Activated effector memory CD4-positive, alpha-beta T cell treated with Interleukin-2 at 50 U/mL for 16 hours (primary cell): ENCODE data around the gene SLC13A3.

Experiments used
- DNase-seq: peaks from one replicate; pipeline ENCODE4 v3.0.0-alpha.2; 2020

The SLC13A3 gene

GRCh38 chr20:46649965-46650542 is 1.2 kb downstream of the SLC13A3 start:
- no peak for DNase-seq

GRCh38 chr20:46649650-46649949 is 1.7 kb downstream of the SLC13A3 start:
- DNase-seq: no peak

GRCh38 chr20:46648903-46649649 is 2.2 kb downstream of the SLC13A3 start:
- DNase-seq: no peak

GRCh38 chr20:46647469-46647868 is 3.8 kb downstream of the SLC13A3 start:
- no peak for DNase-seq

- DNase-seq: no peak
Observed at GRCh38 chr20:46646659-46647380, 4.4 kb downstream of the SLC13A3 start.

GRCh38 chr20:46646122-46646521 is 5.1 kb downstream of the SLC13A3 start:
- DNase-seq: no peak

- no peak for DNase-seq
Observed at GRCh38 chr20:46644733-46645132, 6.5 kb downstream of the SLC13A3 start.

- no peak for DNase-seq
Observed at GRCh38 chr20:46644160-46644559, 7.1 kb downstream of the SLC13A3 start.

GRCh38 chr20:46642969-46643343 is 8.3 kb downstream of the SLC13A3 start:
- no peak for DNase-seq

- no peak for DNase-seq
Observed at GRCh38 chr20:46642265-46642968, 8.8 kb downstream of the SLC13A3 start.

GRCh38 chr20:46641424-46641823 is 9.8 kb downstream of the SLC13A3 start:
- no peak for DNase-seq

- DNase-seq: no peak
Observed at GRCh38 chr20:46640536-46641311, 10.5 kb downstream of the SLC13A3 start.

GRCh38 chr20:46640044-46640443 is 11.2 kb downstream of the SLC13A3 start:
- no peak for DNase-seq

- no peak for DNase-seq
Observed at GRCh38 chr20:46639587-46639986, 11.7 kb downstream of the SLC13A3 start.

- no peak for DNase-seq
Observed at GRCh38 chr20:46638898-46639274, 12.4 kb downstream of the SLC13A3 start.

GRCh38 chr20:46638134-46638897 is 12.9 kb downstream of the SLC13A3 start:
- no peak for DNase-seq

- no peak for DNase-seq
Observed at GRCh38 chr20:46637427-46638133, 13.7 kb downstream of the SLC13A3 start.

- no peak for DNase-seq
Observed at GRCh38 chr20:46637020-46637419, 14.2 kb downstream of the SLC13A3 start.

GRCh38 chr20:46636514-46636913 is 14.7 kb downstream of the SLC13A3 start:
- DNase-seq: no peak

GRCh38 chr20:46635514-46636136 is 15.6 kb downstream of the SLC13A3 start:
- no peak for DNase-seq

- DNase-seq: no peak
Observed at GRCh38 chr20:46634528-46634927, 16.7 kb downstream of the SLC13A3 start.
